ENCODE data around the gene EGR4.
"Not testable (repeated sequence)": the region's sequence is repeated elsewhere in the genome, so short reads cannot be mapped to it uniquely, and the experiment has no call there.

The EGR4 gene

GRCh38 chr2:73262691-73263429 is 30.5 kb downstream of the EGR4 start:
- DNase-seq: not testable (repeated sequence)

GRCh38 chr2:73262108-73262651 is 31.2 kb downstream of the EGR4 start:
- DNase-seq: no peak

- DNase-seq: no peak
Observed at GRCh38 chr2:73260338-73260984, 32.9 kb downstream of the EGR4 start.

DNA sequence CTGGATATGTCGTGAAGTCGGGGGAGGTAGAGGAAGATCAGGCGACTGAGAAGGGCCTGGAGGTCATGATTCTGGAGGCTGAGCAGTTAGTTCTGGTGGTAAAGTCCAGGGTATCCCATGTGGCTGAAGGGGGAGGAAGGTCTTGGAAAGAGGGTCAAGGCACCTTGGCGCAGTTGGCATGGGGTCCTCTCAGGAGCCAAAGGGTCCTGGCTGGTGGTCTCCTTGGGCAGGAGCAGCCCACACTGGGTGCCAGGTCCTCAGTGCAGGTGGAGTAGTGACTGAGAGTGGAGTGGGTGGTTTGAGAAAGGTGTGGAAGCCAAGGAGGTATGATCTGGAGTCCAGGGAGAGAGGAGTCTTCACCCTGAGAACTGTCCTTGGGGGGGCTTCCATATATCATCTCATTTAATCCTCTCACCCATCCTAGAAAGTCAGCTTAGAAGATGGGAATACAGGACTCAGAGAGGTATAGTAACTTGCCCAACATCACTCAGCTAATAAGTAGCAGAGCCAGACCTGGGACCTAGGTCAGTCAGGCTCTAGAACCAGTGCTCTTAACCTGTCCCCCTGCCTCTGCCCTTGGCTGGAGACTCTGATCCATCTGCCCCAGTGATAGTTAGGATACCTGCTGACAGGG is 33.5 kb downstream of the EGR4 start:
- no peak for DNase-seq

DNA sequence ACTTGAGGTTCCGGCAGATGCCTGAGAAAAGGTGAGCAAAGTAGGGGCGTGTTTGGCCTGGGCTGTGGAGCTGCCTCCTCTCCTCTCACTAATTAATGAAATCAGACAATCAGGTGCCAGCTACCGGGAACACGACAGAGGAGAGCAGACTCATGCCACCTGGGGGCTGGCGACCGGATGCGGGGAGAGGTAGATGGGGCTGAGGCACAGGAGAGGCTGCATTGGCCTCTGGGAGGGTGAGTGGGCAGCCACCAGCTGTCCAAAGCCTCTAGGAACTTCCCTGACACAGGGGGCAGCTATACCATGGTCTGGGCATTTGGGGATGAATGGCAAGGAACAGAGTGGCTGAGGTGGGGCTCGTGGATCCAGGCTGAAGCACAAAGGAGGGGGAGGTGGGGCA is 34.1 kb downstream of the EGR4 start:
- no peak for DNase-seq

- no peak for DNase-seq
Observed at GRCh38 chr2:73258913-73259215, 34.5 kb downstream of the EGR4 start.

DNA sequence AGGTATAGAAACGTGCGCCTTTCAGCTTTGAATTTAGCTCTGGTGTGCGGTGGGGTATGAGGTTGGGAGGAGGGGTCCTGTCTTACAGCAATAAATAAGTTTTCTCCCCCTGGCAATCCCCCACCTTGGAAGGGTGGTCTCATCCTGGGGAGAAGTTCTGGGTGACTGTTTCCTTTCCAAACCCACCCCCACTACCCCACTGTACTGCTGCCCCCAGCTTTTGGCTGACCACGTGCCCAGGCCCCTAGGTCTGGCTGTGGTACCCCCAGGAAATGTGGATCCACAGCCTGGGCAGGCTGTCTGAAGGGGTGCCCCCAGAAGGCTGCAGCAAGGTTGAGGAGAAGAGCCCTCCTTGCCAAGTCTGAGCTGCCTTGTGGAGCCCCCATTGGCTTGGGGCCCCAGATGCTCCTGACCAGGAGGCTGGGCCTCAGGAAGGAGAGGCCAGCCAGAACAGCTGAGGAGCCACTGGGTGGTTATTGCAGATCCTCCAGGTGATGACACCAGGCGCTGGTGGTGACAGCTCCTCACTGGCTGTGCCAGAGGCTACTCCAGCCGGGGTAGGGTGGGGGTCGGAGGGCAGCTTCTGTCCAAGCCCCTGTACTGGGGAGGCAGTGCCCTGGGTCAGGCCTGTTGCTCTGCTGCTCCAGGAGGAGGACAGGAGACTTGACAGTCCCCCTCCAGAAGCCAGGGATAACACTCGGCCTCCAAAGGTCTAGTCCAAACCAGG is 35.0 kb downstream of the EGR4 start:
- no peak for DNase-seq

DNA sequence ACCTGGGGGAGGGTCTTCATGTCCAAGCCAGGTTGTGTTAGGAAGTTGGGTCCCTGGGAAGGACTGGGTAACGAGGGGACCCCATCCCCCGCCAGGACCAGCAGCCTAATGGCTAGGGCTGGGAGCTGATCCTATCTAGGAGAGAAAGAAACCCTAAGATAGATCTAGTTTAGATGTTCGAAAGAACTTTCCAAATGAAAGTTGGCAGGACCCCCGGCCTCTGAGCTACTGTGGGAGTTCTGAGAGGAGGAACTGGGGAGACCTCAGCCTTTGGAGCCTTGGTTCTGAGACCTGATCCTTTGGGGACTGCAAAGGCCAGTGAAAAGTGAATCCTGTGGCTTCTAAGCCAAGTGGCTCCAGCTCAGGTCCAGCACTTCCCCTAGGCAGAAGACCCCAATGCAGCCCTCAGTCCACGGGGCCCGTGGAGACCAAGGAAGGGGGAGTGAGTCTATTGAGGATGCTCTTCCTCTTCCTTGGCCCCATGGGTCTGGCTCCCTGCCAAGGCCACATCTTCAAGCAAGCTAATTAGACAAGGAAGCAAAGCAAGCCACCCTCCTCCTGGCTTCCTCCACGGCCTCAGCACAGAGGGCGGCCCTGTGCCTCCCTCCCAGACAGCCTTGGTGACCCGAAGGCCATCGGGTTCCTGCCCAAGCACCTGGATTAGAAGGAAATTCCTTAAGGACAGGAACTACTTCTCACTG is 35.8 kb downstream of the EGR4 start:
- peak; percentile 64 for DNase-seq

DNA sequence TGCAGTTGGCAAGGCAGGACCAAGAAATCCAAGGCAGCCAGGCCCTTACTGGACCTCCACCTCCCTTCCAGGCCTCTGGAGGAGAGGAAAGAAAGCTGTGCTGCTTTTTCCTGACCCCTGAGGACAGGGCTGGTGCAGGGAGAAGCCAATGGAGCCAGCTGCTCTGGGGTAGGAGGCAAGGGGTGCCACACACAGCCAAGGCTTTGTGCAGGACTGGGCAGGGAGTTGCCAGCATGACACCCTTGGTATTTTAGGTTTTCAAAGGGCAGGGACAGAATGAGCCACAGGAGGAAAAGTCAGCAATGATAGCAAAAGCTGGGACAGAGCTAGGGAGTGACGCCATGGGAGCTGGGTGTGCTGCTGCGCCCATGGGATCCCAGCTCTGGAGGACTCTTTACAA is 36.3 kb downstream of the EGR4 start:
- DNase-seq: no peak

DNA sequence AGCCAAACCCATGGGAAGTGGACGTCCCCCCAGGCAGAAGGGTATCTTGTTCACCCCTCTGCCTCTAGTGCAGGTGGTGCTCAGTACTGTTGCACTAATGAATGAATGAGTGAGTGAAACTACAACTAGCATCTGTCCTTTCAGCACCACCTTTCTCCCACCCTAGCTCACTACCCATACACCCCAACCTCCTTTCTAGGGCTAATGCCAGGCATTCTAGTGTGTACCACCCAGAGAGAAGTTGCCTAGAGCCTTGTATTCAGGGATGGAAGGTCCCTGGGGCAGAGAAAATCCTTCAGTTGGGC is 36.8 kb downstream of the EGR4 start:
- no peak for DNase-seq

DNA sequence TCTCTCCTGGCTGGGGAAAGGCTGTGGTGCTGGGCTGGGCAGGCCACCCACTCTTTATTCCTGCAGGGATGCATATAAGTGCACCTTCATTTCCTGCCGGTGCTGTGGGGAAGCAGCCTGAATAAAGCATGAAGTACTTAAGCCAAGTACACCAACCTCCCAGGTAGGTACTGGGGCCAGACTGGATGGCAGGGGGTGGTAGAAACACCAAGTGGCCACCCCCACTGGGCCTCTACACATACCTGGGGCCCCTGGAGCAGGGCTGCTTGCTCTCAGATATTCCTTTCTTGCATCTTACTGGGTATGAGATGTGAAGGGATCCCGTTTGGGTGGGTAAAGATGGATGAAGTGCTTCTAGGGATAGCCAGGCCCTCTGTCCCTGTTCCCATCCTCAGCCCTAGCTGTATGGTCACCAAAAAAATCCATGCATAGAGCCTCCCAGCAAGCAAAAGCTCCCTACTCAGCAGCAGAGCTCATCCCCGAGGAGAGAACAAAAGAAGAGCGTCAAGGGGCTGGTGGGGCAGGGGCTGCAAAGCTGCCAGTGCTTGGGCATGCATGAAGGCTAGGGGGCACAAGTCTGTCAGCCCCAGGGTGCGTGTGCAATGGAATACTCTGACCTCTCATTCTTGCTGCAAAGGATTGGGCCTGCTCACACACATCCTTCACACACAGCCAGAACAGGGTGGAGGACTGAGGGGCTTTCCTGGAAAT is 37.3 kb downstream of the EGR4 start:
- no peak for DNase-seq

GRCh38 chr2:73255007-73255644 is 38.2 kb downstream of the EGR4 start:
- no peak for DNase-seq

- no peak for DNase-seq
Observed at GRCh38 chr2:73254343-73255006, 38.9 kb downstream of the EGR4 start.

GRCh38 chr2:73253901-73254300 is 39.4 kb downstream of the EGR4 start:
- no peak for DNase-seq

GRCh38 chr2:73253400-73253799 is 39.9 kb downstream of the EGR4 start:
- DNase-seq: no peak

DNA sequence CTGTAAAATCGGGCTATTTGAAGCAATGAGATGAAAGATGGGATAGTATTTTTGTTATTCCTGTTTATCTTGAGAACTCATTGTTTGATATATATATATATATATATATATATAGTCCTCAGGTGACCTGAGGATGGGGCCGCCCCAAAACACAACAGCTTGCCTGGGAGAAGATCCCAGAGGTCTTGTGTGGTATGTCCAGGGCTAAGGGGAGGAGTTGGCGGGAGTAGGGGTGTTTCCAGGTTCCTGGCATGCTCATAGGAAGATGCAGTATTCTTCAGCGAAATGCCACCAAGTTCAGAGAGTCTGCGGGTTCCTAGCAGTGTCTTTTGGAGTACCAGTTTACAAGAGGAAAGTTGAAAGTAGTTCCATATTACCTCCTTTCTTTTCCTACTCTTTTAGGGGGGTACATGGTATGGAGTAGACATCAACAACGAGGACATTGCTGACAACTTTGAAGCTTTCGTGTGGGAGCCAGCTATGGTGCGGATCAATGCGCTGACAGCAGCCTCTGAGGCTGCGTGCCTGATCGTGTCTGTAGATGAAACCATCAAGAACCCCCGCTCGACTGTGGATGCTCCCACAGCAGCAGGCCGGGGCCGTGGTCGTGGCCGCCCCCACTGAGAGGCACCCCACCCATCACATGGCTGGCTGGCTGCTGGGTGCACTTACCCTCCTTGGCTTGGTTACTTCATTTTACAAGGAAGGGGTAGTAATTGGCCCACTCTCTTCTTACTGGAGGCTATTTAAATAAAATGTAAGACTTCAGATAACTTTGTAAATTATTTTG is 40.9 kb downstream of the EGR4 start:
- DNase-seq: no peak

DNA sequence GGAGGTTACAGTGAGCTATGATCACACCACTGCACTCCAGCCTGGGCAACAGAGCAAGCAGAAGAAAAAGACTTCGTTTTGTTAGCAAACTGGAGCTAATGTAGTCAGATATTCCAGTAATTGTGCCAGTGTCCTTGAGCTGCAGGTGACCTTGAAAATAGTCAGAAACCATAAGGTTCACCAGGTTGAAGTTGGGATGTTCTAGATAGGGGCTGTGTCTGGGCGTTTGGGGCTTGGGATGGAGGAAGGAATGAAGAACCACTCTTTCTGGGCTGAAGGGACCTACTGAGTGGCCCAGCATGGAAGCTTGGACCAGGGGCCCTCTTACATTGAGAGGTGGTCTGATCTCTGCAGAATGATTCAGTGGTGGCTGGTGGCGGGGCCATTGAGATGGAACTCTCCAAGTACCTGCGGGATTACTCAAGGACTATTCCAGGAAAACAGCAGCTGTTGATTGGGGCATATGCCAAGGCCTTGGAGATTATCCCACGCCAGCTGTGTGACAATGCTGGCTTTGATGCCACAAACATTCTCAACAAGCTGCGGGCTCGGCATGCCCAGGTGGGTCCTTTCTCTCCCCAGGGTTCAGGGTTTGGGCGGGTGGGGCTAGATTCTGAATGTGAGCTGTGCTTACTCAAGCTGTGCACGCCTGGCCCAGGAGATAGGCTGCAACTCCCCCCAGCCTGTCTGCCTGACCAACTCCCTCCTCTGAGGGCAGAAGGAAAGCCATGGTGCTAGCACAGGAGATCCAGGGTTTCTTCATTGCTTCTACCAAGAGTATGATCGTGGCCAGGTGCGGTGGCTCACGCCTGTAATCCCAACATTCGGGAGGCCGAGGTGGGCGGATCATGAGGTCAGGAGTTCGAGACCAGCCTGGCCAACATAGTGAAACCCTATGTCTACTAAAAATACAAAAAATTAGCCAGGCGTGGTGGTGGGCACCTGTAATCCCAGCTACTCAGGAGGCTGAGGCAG is 42.2 kb downstream of the EGR4 start:
- no peak for DNase-seq

DNA sequence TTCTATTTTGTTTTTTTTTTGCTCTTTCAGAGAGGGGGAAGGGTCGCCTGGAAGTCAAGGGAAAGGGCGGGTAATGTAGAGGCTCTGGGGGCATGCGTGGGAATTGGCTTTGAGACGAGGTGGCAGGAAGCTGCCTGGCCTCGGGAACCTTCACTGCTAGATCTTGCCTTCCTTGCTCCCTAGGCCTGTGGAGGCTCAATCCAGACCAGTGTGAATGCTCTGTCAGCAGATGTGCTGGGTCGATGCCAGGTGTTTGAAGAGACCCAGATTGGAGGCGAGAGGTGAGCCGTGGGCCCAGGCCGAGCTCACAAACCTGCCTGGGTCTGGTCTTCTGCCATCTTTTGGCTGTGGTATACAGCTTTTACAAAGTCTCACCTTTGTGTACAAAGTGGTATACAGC is 43.7 kb downstream of the EGR4 start:
- no peak for DNase-seq

DNA sequence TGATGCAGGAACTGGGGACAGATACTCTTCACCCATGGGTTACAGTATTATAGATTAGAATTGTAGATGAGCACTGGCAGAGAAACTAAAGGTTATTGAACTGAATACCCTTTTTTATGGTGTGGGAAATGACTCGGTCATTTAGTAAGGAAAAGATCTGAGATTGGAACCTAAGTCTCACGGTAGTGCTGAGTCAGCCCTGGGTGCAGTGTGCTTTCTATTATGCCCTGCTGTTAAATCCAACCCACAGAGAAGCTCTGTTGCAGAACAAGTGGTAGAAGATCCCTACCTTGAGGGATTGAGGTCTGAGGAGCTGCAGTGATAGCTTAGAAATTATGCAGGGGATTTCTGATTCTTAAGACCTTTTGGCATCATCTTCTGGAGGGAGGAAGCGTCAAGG is 46.5 kb downstream of the EGR4 start:
- no peak for DNase-seq
